Cardiac fibroblast (primary cell): ENCODE measurements around the gene AHNAK2.

Source experiments
- DNase-seq, 2 donors: peaks; one replicate each; pipeline versions ENCODE4 v3.0.0 to v3.0.0-alpha.2; 2010; ENCODE audit warnings: low read depth in 2 of 2
- H3K4me3 ChIP-seq, 2 donors: replicated peaks in 1 of 2; 1 replicate in 1 of 2; 2 replicates in 1 of 2; pipeline ENCODE4 v1.5.1; 2011; ENCODE audit warnings: low read depth in 2 of 2, low read length in 2 of 2, mild to moderate bottlenecking in 2 of 2, moderate library complexity in 1 of 2
- TF ChIP-seq, protein P1 (sequence below): IDR thresholded peaks from one replicate; pipeline ENCODE4 v1.5.1; 2011; ENCODE audit warnings: low read depth, mild to moderate bottlenecking, low read length, inconsistent platforms

Gene AHNAK2

DNA sequence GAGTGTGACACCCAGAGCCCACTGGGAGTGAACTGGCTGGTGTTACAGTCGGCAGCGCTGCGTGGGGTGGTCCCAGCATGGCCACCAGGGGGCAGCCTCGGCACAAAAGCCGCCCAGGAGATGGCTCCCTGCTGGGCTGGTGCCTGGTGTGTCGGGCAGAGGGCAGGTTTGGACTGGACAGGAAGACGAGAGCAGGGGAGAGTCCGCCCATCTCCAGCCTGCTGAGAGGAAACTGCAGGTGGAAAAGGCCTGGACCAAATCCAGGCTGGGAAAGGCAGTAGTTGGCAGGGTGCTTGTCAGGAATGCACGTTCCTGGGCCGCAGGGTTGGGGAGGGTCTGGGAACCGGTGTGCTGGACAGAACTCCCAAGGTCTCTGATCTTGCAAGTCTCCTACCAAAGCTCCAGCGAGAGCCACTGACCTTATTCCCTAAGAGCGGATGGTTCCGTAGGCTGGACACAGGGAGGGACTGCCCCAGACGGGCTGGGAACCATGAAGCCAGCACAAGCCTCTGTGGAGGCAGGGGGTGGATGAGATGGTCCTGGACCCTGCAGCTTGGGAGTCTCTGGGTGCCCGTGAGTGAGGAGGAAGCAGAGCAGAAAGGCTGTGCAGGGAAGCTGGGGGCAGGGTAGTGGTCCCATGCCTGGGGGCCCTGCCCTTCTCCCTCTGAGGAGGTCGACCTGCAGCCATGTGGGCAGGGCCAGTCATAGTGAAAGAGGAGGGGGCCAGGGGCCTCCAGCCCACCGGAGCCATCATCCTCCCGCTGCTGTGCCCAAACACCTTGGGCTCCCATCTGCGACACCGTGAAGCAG is 1.8 kb downstream of the AHNAK2 start:
- H3K4me3 ChIP-seq: no peak overlapping the region
- DNase-seq: peak; percentile 86 to 87

DNA sequence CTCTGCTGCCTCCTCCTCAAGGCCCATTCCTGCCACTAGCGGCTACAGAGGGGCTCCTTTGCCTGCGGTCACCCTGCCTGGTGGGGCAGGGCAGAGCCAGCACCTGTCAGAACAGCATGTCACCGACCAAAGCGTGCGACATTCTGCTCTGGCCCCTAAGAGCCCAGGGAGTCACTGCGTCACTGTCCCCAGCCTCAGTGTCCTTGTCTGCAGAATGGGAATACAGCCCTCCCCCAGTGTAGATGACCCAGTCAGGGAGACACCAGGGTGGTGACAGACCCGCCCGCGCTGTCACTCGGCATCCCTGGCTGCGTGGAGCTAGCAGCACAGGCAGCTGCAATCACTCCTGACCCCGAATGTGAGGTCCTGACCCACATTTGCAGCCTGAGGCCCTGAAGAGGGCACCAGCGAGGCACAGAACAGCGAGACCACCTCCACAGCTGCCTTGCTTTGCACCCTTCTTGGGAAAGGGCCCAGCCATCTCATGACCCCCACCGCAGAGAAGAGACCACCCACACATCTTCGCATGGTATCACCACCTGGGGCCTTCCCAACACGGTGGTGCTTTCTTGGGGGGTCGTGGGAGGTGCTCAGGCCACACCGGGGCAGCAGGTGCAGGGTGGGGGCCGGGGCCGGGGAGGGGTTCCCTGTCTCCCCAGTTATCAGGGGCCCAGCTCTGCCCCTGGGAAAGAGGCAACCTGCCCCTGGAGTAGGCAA is 2.5 kb downstream of the AHNAK2 start:
- H3K4me3 ChIP-seq: no peak overlapping the region

More for the DNA sequence above, 1.8 kb downstream of the AHNAK2 start:
- TF ChIP-seq, protein P1, sequence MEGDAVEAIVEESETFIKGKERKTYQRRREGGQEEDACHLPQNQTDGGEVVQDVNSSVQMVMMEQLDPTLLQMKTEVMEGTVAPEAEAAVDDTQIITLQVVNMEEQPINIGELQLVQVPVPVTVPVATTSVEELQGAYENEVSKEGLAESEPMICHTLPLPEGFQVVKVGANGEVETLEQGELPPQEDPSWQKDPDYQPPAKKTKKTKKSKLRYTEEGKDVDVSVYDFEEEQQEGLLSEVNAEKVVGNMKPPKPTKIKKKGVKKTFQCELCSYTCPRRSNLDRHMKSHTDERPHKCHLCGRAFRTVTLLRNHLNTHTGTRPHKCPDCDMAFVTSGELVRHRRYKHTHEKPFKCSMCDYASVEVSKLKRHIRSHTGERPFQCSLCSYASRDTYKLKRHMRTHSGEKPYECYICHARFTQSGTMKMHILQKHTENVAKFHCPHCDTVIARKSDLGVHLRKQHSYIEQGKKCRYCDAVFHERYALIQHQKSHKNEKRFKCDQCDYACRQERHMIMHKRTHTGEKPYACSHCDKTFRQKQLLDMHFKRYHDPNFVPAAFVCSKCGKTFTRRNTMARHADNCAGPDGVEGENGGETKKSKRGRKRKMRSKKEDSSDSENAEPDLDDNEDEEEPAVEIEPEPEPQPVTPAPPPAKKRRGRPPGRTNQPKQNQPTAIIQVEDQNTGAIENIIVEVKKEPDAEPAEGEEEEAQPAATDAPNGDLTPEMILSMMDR: peak; percentile 96

DNA sequence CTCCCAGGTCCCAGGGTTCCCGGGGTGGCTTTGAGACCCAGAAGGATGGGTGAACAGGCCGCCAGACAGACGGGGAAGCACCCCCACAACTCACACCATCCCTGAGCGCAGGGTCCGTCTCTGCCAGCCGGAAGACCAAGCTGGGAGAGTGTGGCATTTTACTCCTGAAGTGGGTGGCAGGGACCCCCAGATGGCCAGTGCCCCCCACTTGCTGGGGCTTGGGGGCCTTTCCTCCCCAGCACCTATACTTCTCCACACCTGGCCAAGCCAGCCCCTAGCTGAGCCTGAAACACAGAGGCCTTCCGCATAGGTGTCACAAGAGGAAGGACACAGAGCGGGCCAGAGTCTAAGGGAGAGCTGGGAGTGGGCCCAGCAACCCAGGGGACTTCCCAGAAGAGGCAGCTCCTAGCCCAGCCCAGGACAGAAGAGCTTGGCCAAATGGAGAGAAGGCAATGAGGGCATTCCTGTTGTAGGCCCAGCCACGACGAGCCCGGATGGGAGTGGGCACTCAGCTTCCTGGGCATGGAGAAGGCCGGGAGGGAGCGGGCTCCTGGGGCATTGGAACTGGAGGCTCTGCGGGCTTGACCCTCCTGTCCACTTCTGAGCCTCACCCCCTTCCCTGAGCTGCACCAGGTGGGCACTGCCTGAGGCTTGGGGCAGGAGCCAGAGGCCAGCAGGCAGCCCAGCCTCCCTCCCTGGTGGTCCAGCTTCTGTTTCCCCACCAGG is 3.3 kb downstream of the AHNAK2 start:
- TF ChIP-seq, protein P1: no peak
- no peak overlapping the region for H3K4me3 ChIP-seq

More for the DNA sequence above, 2.5 kb downstream of the AHNAK2 start:
- no peak for DNase-seq
- TF ChIP-seq, protein P1: no peak

DNA sequence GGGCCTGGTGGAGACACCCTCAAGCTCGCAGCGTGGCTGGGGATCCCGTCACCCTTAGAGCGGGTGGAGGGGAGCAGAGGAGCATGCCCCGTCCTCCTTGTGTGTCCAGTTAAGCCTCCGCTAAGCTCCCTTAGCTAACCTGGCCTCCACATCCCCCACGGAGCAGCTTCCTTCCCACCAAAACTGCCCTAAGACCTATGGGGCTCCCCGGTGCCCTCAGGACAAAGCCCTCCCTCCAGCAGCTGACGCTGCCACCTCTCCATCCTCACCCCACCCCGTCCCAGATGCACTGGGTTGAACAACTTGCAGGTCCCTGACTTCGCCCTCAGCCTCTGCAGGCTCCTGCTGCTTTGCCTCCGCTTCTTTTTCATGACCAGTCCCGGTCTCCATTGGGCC is 4.0 kb downstream of the AHNAK2 start:
- no peak overlapping the region for H3K4me3 ChIP-seq
- TF ChIP-seq, protein P1: no peak
- no peak for DNase-seq

More for the DNA sequence above, 3.3 kb downstream of the AHNAK2 start:
- no peak for DNase-seq

DNA sequence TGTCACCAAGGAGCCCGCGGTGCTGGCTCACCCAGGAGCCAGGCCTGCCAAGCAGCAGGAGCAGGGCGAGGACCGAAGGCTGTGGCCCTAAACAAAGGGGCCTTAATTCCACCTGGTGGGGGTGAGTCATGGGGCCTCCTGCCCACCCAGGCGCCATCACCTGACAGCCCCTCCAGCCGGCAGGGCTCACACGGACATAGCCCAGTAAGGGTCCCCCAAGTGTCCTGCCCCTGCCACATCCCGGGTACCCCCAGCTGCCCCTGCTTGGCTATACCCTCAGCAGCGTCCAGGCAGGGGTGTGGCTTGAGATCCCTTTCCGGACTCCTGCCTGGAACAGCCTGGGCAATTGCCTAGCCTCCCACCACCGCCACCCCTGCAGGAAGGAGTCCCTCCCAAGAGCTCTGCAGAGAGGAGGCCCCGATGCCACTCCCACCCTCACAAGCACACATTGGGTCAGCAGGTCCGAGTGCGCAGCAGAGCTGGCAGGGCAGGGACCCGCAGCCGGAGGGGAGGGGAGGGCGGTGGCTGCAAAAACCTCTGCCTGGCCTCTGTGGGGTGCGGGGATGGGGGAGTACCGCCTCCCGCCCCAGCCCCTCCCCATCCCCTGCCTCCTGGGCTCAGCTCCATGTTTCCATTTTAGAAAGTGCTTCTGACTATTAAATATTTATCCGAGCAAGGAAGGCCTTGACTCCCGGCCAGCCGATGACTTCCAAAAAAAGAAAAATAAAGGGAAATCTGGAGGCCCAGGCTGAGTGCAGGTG is 4.6 kb downstream of the AHNAK2 start:
- DNase-seq: peak; percentile 79 to 95
- TF ChIP-seq, protein P1: no peak
- H3K4me3 ChIP-seq: peak overlapping the region in 1 of 2 donors; percentile 3

DNA sequence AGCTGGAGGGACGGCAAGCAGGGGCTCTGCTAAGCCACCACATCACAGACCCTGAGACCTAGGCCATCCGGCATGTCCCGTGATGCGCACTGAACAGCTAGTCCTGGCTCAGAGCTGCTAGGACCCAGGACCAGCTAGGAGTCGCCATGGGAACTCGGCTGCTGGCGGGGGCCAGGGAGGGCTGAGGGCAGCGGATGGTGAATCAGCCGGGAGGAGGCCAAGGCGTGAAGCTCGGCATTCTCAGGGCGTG is 5.1 kb downstream of the AHNAK2 start:
- peak; percentile 96 for DNase-seq
- TF ChIP-seq, protein P1: no peak
- H3K4me3 ChIP-seq: no peak overlapping the region
